Esophagus (tissue), 2 donors: ENCODE results near the gene RXRB. TPM values are rescaled to one million over a fixed set of nuclear protein-coding genes. Genes with fewer than 3 reads are reported as not detected.

ENCODE experiments used
- H3K27ac ChIP-seq, 2 donors: one replicate each; pipeline ENCODE4 v1.5.1; 2013; ENCODE audit warnings: low read depth in 2 of 2, mild to moderate bottlenecking in 2 of 2, inconsistent platforms in 1 of 2, low read length in 1 of 2, moderate library complexity in 1 of 2
- H3K27me3 ChIP-seq, 2 donors: one replicate each; pipeline ENCODE4 v1.6.1; 2013; ENCODE audit warnings: low read length in 2 of 2, control low read depth in 1 of 2, mild to moderate bottlenecking in 1 of 2; ENCODE audit not compliant: insufficient read depth in 2 of 2, control insufficient read depth in 1 of 2
- H3K36me3 ChIP-seq, 2 donors: one replicate each; pipeline ENCODE4 v1.6.1; 2013; ENCODE audit warnings: low read length in 1 of 2; ENCODE audit not compliant: control insufficient read depth in 2 of 2, insufficient read depth in 2 of 2
- H3K4me1 ChIP-seq, 2 donors: one replicate each; pipeline ENCODE4 v1.6.1; 2013; ENCODE audit warnings: low read length in 1 of 2; ENCODE audit not compliant: control insufficient read depth in 2 of 2, insufficient read depth in 2 of 2
- H3K4me3 ChIP-seq, 2 donors: one replicate each; pipeline ENCODE4 v1.5.1; 2013; ENCODE audit warnings: low read length in 2 of 2, mild to moderate bottlenecking in 2 of 2, low read depth in 1 of 2, moderate library complexity in 1 of 2
- H3K9me3 ChIP-seq, 2 donors: one replicate each; pipeline ENCODE4 v1.6.1; 2013; ENCODE audit warnings: mild to moderate bottlenecking in 2 of 2, low read depth in 1 of 2, low read length in 1 of 2, moderate library complexity in 1 of 2; ENCODE audit not compliant: control insufficient read depth in 2 of 2, insufficient read depth in 1 of 2
- WGBS, 2 donors: extraction: QIAGEN DNeasy Blood & Tissue Kit; methylation state at CpG; one replicate each; pipeline ENCODE4 v1.1.7; 2013; 5-methylcytosine and 5-hydroxymethylcytosine counted together
- polyA plus RNA-seq, 2 donors: library from polyadenylated mRNA; stranded (reverse); fragments of 200-250 nt; gene quantifications; one replicate each; pipeline ENCODE4 v1.2.3, GENCODE V29; 2013
- donor health status: healthy with polysubstance abuse.
- donor health status: Bipolar disorder and iron deficiency.

The RXRB gene
- polyA plus RNA-seq, 2 donors = 24.4 to 30.0 TPM

- Histone ChIP-seq H3K36me3 (peaks cover 14 to 22% of the 10 kb centered on the region in 2 donors), H3K27me3 (no peaks in the 10 kb centered on the region), H3K4me1 (peaks cover 5 to 9% of the 10 kb centered on the region in 2 donors), H3K4me3 (peak within 1 kb of the TSS; percentile 20 to 37), H3K27ac (peak within 1 kb of the TSS in 1 of 2 donors; percentile 33), H3K9me3 (no peaks in the 10 kb centered on the region)
- WGBS, 2 donors = 13 to 15% methylated on average over 24 to 34 of the region's 35 CpGs
Observed at GRCh38 chr6:33192105-33192646, 8.3 kb downstream of the RXRB start, which contains the start of gene COL11A2. Gene COL11A2 (minus strand): TSS chr6:33192467. CDS start chr6:33192240, 227 bp downstream.

- Histone ChIP-seq H3K9me3 (no peaks in the 10 kb centered on the region), H3K27ac (no peak overlapping the region), H3K4me3 (no peak overlapping the region), H3K27me3 (no peaks in the 10 kb centered on the region), H3K36me3 (peaks cover 14 to 20% of the 10 kb centered on the region in 2 donors), H3K4me1 (peaks cover 5 to 9% of the 10 kb centered on the region in 2 donors)
- 45 to 52% methylated on average over 8 of the region's 8 CpGs for WGBS, 2 donors
Observed at GRCh38 chr6:33191383-33192104, 8.9 kb downstream of the RXRB start.

GRCh38 chr6:33190504-33191107 is 9.9 kb downstream of the RXRB start:
- peaks cover 5 to 9% of the 10 kb centered on the region in 2 donors for H3K4me1 ChIP-seq
- H3K27me3 ChIP-seq = no peaks in the 10 kb centered on the region
- H3K4me3 ChIP-seq = no peak overlapping the region
- H3K36me3 ChIP-seq = peaks cover 5 to 14% of the 10 kb centered on the region in 2 donors
- H3K27ac ChIP-seq = no peak overlapping the region
- 75 to 87% methylated on average over 10 to 11 of the region's 11 CpGs for WGBS, 2 donors
- H3K9me3 ChIP-seq = no peaks in the 10 kb centered on the region

GRCh38 chr6:33189625-33190448 is 10.6 kb downstream of the RXRB start:
- peaks cover 5 to 9% of the 10 kb centered on the region in 2 donors for H3K4me1 ChIP-seq
- peaks cover 0 to 6% of the 10 kb centered on the region in 2 donors for H3K36me3 ChIP-seq
- H3K27ac ChIP-seq = no peak overlapping the region
- no peaks in the 10 kb centered on the region for H3K27me3 ChIP-seq
- H3K9me3 ChIP-seq = no peaks in the 10 kb centered on the region
- H3K4me3 ChIP-seq = no peak overlapping the region
- 63 to 69% methylated on average over 7 of the region's 7 CpGs for WGBS, 2 donors

GRCh38 chr6:33189164-33189563 is 11.3 kb downstream of the RXRB start:
- no peak overlapping the region for H3K4me3 ChIP-seq
- H3K9me3 ChIP-seq = no peaks in the 10 kb centered on the region
- no peaks in the 10 kb centered on the region for H3K36me3 ChIP-seq
- no peak overlapping the region for H3K27ac ChIP-seq
- peaks cover 5 to 9% of the 10 kb centered on the region in 2 donors for H3K4me1 ChIP-seq
- H3K27me3 ChIP-seq = no peaks in the 10 kb centered on the region
- WGBS, 2 donors = 82 to 88% methylated on average over 8 of the region's 8 CpGs

- 89 to 96% methylated on average over 1 of the region's 1 CpG for WGBS, 2 donors
Observed at GRCh38 chr6:33187809-33188208, 12.7 kb downstream of the RXRB start.

GRCh38 chr6:33185654-33186187 is 14.7 kb downstream of the RXRB start:
- H3K4me1 ChIP-seq = no peaks in the 10 kb centered on the region
- no peaks in the 10 kb centered on the region for H3K9me3 ChIP-seq
- no peaks in the 10 kb centered on the region for H3K27me3 ChIP-seq
- H3K4me3 ChIP-seq = no peak overlapping the region
- no peaks in the 10 kb centered on the region for H3K36me3 ChIP-seq
- H3K27ac ChIP-seq = no peak overlapping the region
- 78 to 87% methylated on average over 4 of the region's 4 CpGs for WGBS, 2 donors

More at GRCh38 chr6:33187809-33188208, 12.7 kb downstream of the RXRB start:
- H3K27ac ChIP-seq = no peak overlapping the region
- H3K9me3 ChIP-seq = no peaks in the 10 kb centered on the region
- H3K36me3 ChIP-seq = no peaks in the 10 kb centered on the region
- peaks cover 2 to 3% of the 10 kb centered on the region in 2 donors for H3K4me1 ChIP-seq
- no peaks in the 10 kb centered on the region for H3K27me3 ChIP-seq
- no peak overlapping the region for H3K4me3 ChIP-seq

GRCh38 chr6:33185190-33185589 is 15.3 kb downstream of the RXRB start:
- Histone ChIP-seq H3K4me3 (no peak overlapping the region), H3K27ac (no peak overlapping the region), H3K9me3 (no peaks in the 10 kb centered on the region), H3K27me3 (no peaks in the 10 kb centered on the region), H3K36me3 (no peaks in the 10 kb centered on the region), H3K4me1 (no peaks in the 10 kb centered on the region)
- WGBS, 2 donors = 81 to 82% methylated on average over 8 to 9 of the region's 9 CpGs

GRCh38 chr6:33183071-33183683 is 17.3 kb downstream of the RXRB start:
- H3K9me3 ChIP-seq = no peaks in the 10 kb centered on the region
- H3K27ac ChIP-seq = no peak overlapping the region
- H3K27me3 ChIP-seq = no peaks in the 10 kb centered on the region
- H3K4me1 ChIP-seq = no peaks in the 10 kb centered on the region
- H3K36me3 ChIP-seq = no peaks in the 10 kb centered on the region
- no peak overlapping the region for H3K4me3 ChIP-seq
- WGBS, 2 donors = 76 to 79% methylated on average over 5 of the region's 5 CpGs
